Sigmoid colon (tissue), 7 donors: ENCODE results near the gene MLLT3. TPM values are rescaled to one million over a fixed set of nuclear protein-coding genes. Genes with fewer than 3 reads are reported as not detected.

Experiments used
- DNase-seq: peaks from one replicate; pipeline ENCODE4 v3.0.0-alpha.2; 2019
- H3K27ac ChIP-seq, 4 donors: fragments of 200-600 bp; sonication (generic); one replicate each; pipeline ENCODE4 v1.5.1; 2016 to 2019; ENCODE audit warnings: mild to moderate bottlenecking in 1 of 4
- H3K27me3 ChIP-seq, 3 donors: fragments of 200-600 bp; sonication (generic); one replicate each; pipeline ENCODE4 v1.5.1; 2019; ENCODE audit warnings: mild to moderate bottlenecking in 1 of 3
- H3K36me3 ChIP-seq, 4 donors: fragments of 200-600 bp; sonication (generic); one replicate each; pipeline ENCODE4 v1.5.1; 2016 to 2019
- H3K4me1 ChIP-seq, 4 donors: fragments of 200-600 bp; sonication (generic); one replicate each; pipeline ENCODE4 v1.5.1; 2017 to 2019
- H3K4me3 ChIP-seq, 4 donors: fragments of 200-600 bp; sonication (generic); one replicate each; pipeline ENCODE4 v1.5.1; 2017 to 2019; ENCODE audit warnings: mild to moderate bottlenecking in 2 of 4, moderate library complexity in 1 of 4
- H3K9me3 ChIP-seq, 4 donors: fragments of 200-600 bp in 3 of 4; sonication (generic) in 3 of 4; one replicate each; pipeline versions ENCODE4 v1.5.1 to v1.6.1; 2013 to 2019
- CTCF ChIP-seq, 4 experiments: fragments of 450-650 bp in 3 of 4; fragments of 200-600 bp in 1 of 4; IDR thresholded peaks; one replicate each; pipeline ENCODE4 v1.5.1; 2016 to 2019; ENCODE audit warnings: antibody characterized with exemption in 4 of 4, mild to moderate bottlenecking in 3 of 4, moderate library complexity in 2 of 4
- EP300 ChIP-seq, 4 donors: sonication (generic); formaldehyde crosslinking; IDR thresholded peaks; one replicate each; pipeline ENCODE4 v1.6.1; 2017; ENCODE audit warnings: antibody characterized with exemption in 4 of 4
- POLR2A ChIP-seq, 2 donors: fragments of 450-650 bp; IDR thresholded peaks; one replicate each; pipeline ENCODE4 v1.6.1; 2016; ENCODE audit warnings: antibody characterized with exemption in 2 of 2, mild to moderate bottlenecking in 2 of 2, moderate library complexity in 2 of 2
- POLR2AphosphoS5 ChIP-seq, 4 donors: sonication (generic); formaldehyde crosslinking; IDR thresholded peaks; one replicate each; pipeline ENCODE4 v1.6.1; 2017; ENCODE audit warnings: antibody characterized with exemption in 4 of 4
- WGBS, 2 donors: extraction: QIAGEN DNeasy Blood & Tissue Kit; methylation state at CpG; one replicate each; pipeline ENCODE4 v1.1.7; 2013; 5-methylcytosine and 5-hydroxymethylcytosine counted together
- intact Hi-C: fragments of 100-400 bp; cut with DNase I; formaldehyde crosslinking; loops from one replicate; pipeline ENCODE4 v1.15.1; 2023
- polyA plus RNA-seq, 3 donors: library from polyadenylated mRNA; stranded (reverse); fragments of 200-250 nt; gene quantifications; one replicate each; pipeline ENCODE4 v1.2.3, GENCODE V29; 2013
- total RNA-seq, 4 donors: library from RNA; depleted of rRNA; stranded (reverse); fragments of >200 nt; gene quantifications; one replicate each; pipeline ENCODE4 v1.1.0, GENCODE V29; 2016
- donor health status: healthy with polysubstance abuse.
- donor health status: Bipolar disorder and iron deficiency.
- donor health status: healthy.

MLLT3 gene
- total and polyA plus RNA-seq, 7 donors: 19.0 to 132 (median 25.0) TPM

- Histone ChIP-seq H3K36me3 (no peaks in the 10 kb centered on the region), H3K4me3 (no peak overlapping the region), H3K27ac (peak overlapping the region in 1 of 4 donors; percentile 19), H3K9me3 (no peaks in the 10 kb centered on the region), H3K4me1 (peaks cover 0 to 60% (median 47%) of the 10 kb centered on the region in 4 donors), H3K27me3 (no peaks in the 10 kb centered on the region)
- intact Hi-C loops: loop anchor here (5.0 to 10.0 kb wide), 4 partner anchors 69 to 392 kb away; partner anchors contain the start of genes FOCAD and MLLT3
- TF ChIP-seq CTCF (IDR thresholded peaks at IDR 0.05) (peak in 1 of 4 experiments; percentile 10), EP300 (IDR thresholded peaks at IDR 0.05) (no peak)
- DNase-seq: no peak
- 38 to 62% methylated on average over 3 of the region's 3 CpGs for WGBS, 2 donors
These were observed 69.3 kb downstream of the MLLT3 start for GRCh38 chr9:20552874-20553557.

GRCh38 chr9:20551835-20552234, 70.5 kb downstream of the MLLT3 start:
- Histone ChIP-seq H3K4me1 (peaks cover 0 to 49% (median 42%) of the 10 kb centered on the region in 4 donors), H3K36me3 (no peaks in the 10 kb centered on the region), H3K27ac (peak overlapping the region in 1 of 4 donors; percentile 28), H3K9me3 (no peaks in the 10 kb centered on the region), H3K27me3 (no peaks in the 10 kb centered on the region), H3K4me3 (no peak overlapping the region)
- intact Hi-C loops: loop anchor here (5.0 to 10.0 kb wide), 4 partner anchors 70 to 393 kb away; partner anchors contain the start of genes FOCAD and MLLT3
- 12 to 40% methylated on average over 5 of the region's 5 CpGs for WGBS, 2 donors
- no peak for TF ChIP-seq POLR2AphosphoS5 (IDR thresholded peaks at IDR 0.05)
- no peak for TF ChIP-seq CTCF (IDR thresholded peaks at IDR 0.05)
- no peak for TF ChIP-seq EP300 (IDR thresholded peaks at IDR 0.05)
- no peak for TF ChIP-seq POLR2A (IDR thresholded peaks at IDR 0.05)
- DNase-seq: no peak

- Histone ChIP-seq H3K27me3 (no peaks in the 10 kb centered on the region), H3K4me1 (peaks cover 0 to 49% (median 42%) of the 10 kb centered on the region in 4 donors), H3K9me3 (no peaks in the 10 kb centered on the region), H3K27ac (no peak overlapping the region), H3K36me3 (no peaks in the 10 kb centered on the region), H3K4me3 (no peak overlapping the region)
- intact Hi-C loops: loop anchor here (5.0 to 10.0 kb wide), 4 partner anchors 71 to 394 kb away; partner anchors contain the start of genes FOCAD and MLLT3
- TF ChIP-seq EP300 (IDR thresholded peaks at IDR 0.05): no peak
- TF ChIP-seq POLR2A (IDR thresholded peaks at IDR 0.05): no peak
- no peak for TF ChIP-seq CTCF (IDR thresholded peaks at IDR 0.05)
- no peak for TF ChIP-seq POLR2AphosphoS5 (IDR thresholded peaks at IDR 0.05)
- DNase-seq: no peak
These were observed 71.1 kb downstream of the MLLT3 start for GRCh38 chr9:20551236-20551635.

- H3K36me3 ChIP-seq: no peaks in the 10 kb centered on the region
- WGBS, 2 donors: 85 to 90% methylated on average over 4 of the region's 4 CpGs
- no peak overlapping the region for H3K27ac ChIP-seq
- DNase-seq: no peak
- no peaks in the 10 kb centered on the region for H3K9me3 ChIP-seq
- intact Hi-C loops: loop anchor here (5.0 to 10.0 kb wide), 4 partner anchors 72 to 394 kb away; partner anchors contain the start of genes FOCAD and MLLT3
- H3K4me3 ChIP-seq: no peak overlapping the region
- peaks cover 0 to 44% (median 37%) of the 10 kb centered on the region in 4 donors for H3K4me1 ChIP-seq
- H3K27me3 ChIP-seq: no peaks in the 10 kb centered on the region
- no peak for TF ChIP-seq POLR2AphosphoS5 (IDR thresholded peaks at IDR 0.05)
- TF ChIP-seq CTCF (IDR thresholded peaks at IDR 0.05): no peak
- TF ChIP-seq EP300 (IDR thresholded peaks at IDR 0.05): no peak
- TF ChIP-seq POLR2A (IDR thresholded peaks at IDR 0.05): no peak
These were observed 72.0 kb downstream of the MLLT3 start for GRCh38 chr9:20550326-20550725.
